Activated CD4-positive, alpha-beta T cell treated with anti-CD3 and anti-CD28 coated beads, Interleukin-2, amount 50 U/mL, for 1 hour (primary cell): Measurements from ENCODE around the gene AHCY.
"Not testable (repeated sequence)": the region's sequence is repeated elsewhere in the genome, so short reads cannot be mapped to it uniquely, and the experiment has no call there.

Experiments used
- DNase-seq: peaks from one replicate; pipeline ENCODE4 v3.0.0-alpha.2; 2020

Gene AHCY

GRCh38 chr20:34252431-34253086 lies 50.6 kb downstream of the AHCY start:
- not testable (repeated sequence) for DNase-seq

GRCh38 chr20:34251619-34252018 lies 51.5 kb downstream of the AHCY start:
- DNase-seq: no peak

- DNase-seq: no peak
Measured at GRCh38 chr20:34250005-34250404, 53.1 kb downstream of the AHCY start.

GRCh38 chr20:34249291-34249690 lies 53.9 kb downstream of the AHCY start:
- no peak for DNase-seq

- DNase-seq: no peak
Measured at GRCh38 chr20:34246126-34246626, 57.0 kb downstream of the AHCY start.

GRCh38 chr20:34243377-34243776 lies 59.8 kb downstream of the AHCY start:
- DNase-seq: no peak

- DNase-seq: no peak
Measured at GRCh38 chr20:34242879-34243278, 60.3 kb downstream of the AHCY start.

GRCh38 chr20:34242015-34242414 lies 61.1 kb downstream of the AHCY start:
- DNase-seq: not testable (repeated sequence)

GRCh38 chr20:34240693-34241615 lies 62.2 kb downstream of the AHCY start, which contains the start of gene ASIP:
Gene ASIP, plus strand, starts transcription at chr20:34241423. Its CDS starts 18,952 bp downstream, at chr20:34260375.
- no peak for DNase-seq

- no peak for DNase-seq
Measured at GRCh38 chr20:34240121-34240520, 63.0 kb downstream of the AHCY start.

- no peak for DNase-seq
Measured at GRCh38 chr20:34237942-34238341, 65.2 kb downstream of the AHCY start.

GRCh38 chr20:34235875-34236274 lies 67.3 kb downstream of the AHCY start:
- DNase-seq: no peak

GRCh38 chr20:34233687-34234086 lies 69.5 kb downstream of the AHCY start:
- no peak for DNase-seq

GRCh38 chr20:34232494-34233087 lies 70.6 kb downstream of the AHCY start:
- DNase-seq: no peak

- DNase-seq: no peak
Measured at GRCh38 chr20:34231634-34232033, 71.5 kb downstream of the AHCY start.
